Stimulated activated CD4-positive, alpha-beta T cell treated with anti-CD3 and anti-CD28 coated beads, Interleukin-2, amount 100 ng/mL, for 24 hours (primary cell): Measurements from ENCODE around the gene SPOCK3.
"Not testable (repeated sequence)": the region's sequence is repeated elsewhere in the genome, so short reads cannot be mapped to it uniquely, and the experiment has no call there.

Source experiments
- DNase-seq, 2 donors: peaks; one replicate each; pipeline ENCODE4 v3.0.0-alpha.2; 2020

SPOCK3 gene

GRCh38 chr4:166802346-166802745 is 431.9 kb downstream of the SPOCK3 start:
- no peak for DNase-seq

GRCh38 chr4:166798126-166798525 is 436.2 kb downstream of the SPOCK3 start:
- no peak for DNase-seq

- no peak for DNase-seq
Observed at GRCh38 chr4:166777760-166778159, 456.5 kb downstream of the SPOCK3 start.

GRCh38 chr4:166763018-166763417 is 471.3 kb downstream of the SPOCK3 start:
- no peak for DNase-seq

GRCh38 chr4:166741742-166742141 is 492.6 kb downstream of the SPOCK3 start:
- DNase-seq: no peak

GRCh38 chr4:166739215-166739614 is 495.1 kb downstream of the SPOCK3 start:
- DNase-seq: not testable (repeated sequence)

- DNase-seq: no peak
Observed at GRCh38 chr4:166737430-166737829, 496.9 kb downstream of the SPOCK3 start.

- no peak for DNase-seq
Observed at GRCh38 chr4:166735553-166735952, 498.7 kb downstream of the SPOCK3 start.

GRCh38 chr4:166734797-166735196 is 499.5 kb downstream of the SPOCK3 start:
- no peak for DNase-seq

- DNase-seq: no peak
Observed at GRCh38 chr4:166733686-166734085, 500.6 kb downstream of the SPOCK3 start.

- DNase-seq: no peak
Observed at GRCh38 chr4:166726832-166727231, 507.5 kb downstream of the SPOCK3 start.

GRCh38 chr4:166724369-166724768 is 509.9 kb downstream of the SPOCK3 start:
- DNase-seq: no peak

GRCh38 chr4:166723532-166724140 is 510.7 kb downstream of the SPOCK3 start:
- no peak for DNase-seq

GRCh38 chr4:166715748-166716713 is 518.3 kb downstream of the SPOCK3 start:
- not testable (repeated sequence) for DNase-seq

- no peak for DNase-seq
Observed at GRCh38 chr4:166700592-166700991, 533.7 kb downstream of the SPOCK3 start.

GRCh38 chr4:166688835-166689234 is 545.5 kb downstream of the SPOCK3 start:
- no peak for DNase-seq

GRCh38 chr4:166687828-166688227 is 546.5 kb downstream of the SPOCK3 start:
- DNase-seq: no peak
